ENCODE results near the gene ITPRIPL2.

ITPRIPL2 gene

DNA sequence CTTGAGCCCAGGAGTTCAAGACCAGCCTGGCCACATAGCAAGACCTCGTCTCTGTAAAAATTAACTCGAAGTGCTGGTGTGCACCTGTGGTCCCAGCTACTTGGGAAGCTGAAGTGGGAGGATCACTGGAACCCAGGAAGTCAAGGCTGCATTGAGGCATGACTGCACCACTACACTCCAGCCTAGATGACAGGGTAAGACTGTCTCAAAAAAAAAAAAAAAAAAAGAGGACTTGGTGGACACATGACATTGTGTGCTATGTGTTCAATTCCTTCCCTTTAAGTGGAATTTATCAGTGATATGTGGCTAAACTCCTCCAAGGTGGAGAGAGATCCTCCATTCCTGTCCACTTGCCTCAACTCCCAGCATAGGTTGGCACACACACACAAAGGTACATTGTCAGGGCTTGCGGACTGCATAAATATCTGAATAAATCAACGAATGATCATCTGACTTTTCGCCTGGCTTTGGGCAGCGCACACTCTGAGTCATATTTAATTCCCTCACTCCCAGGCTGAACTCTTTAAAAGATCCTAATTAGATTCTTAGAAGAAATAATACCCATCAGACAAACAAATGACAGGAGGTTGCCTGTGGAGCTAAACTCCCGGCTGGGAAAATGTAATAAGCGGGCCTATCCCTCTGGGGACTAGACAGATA is 29.3 kb downstream of the ITPRIPL2 start:
- no peak for FAIRE-seq
- DNase-seq (ENCODE audit: low spot score) = no peak

DNA sequence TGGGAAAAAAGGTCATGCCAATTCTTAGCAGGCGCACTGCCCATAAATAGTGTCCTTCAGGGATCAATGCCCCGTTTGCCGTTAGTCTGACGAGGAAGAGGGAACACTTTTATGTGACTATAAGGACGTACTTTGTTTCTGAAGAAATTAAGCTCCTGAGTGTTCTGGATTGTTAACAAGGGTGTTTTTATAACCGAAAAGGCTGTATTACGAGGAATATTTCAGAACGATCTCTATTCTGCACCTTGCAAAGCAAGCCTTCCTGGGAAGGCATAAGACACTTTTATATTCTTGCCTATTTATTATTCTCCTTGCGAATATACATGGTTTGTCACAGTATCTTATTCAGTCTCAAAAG is 29.8 kb downstream of the ITPRIPL2 start:
- DNase-seq (ENCODE audit: low spot score) = no peak
- FAIRE-seq = no peak

DNA sequence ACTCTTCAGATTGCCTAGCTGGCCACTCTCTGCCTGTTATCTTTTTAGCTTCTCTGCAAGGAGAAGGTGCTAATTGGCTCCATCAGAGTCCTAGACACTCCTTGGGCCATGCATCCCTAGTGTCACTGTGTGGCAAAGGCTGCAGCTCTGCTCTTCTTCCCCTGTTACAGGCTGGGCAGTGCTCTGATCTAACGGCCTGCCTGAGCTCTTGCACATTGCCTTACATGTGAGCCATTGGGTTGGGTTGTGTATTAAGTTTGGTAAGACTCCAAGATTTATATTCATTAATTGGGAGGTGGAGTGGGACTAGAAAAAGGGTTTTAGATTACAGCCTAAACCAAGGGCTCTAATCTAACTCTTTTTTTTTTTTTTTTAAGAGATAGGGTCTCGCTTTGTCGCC is 31.2 kb downstream of the ITPRIPL2 start:
- FAIRE-seq = no peak
- DNase-seq (ENCODE audit: low spot score) = no peak

- FAIRE-seq (no peak), DNase-seq (ENCODE audit: low spot score) (no peak)
Measured at GRCh38 chr16:19147126-19147525, 33.4 kb downstream of the ITPRIPL2 start.

- FAIRE-seq = no peak
- no peak for DNase-seq (ENCODE audit: low spot score)
Measured at GRCh38 chr16:19147627-19148026, 33.9 kb downstream of the ITPRIPL2 start.

DNA sequence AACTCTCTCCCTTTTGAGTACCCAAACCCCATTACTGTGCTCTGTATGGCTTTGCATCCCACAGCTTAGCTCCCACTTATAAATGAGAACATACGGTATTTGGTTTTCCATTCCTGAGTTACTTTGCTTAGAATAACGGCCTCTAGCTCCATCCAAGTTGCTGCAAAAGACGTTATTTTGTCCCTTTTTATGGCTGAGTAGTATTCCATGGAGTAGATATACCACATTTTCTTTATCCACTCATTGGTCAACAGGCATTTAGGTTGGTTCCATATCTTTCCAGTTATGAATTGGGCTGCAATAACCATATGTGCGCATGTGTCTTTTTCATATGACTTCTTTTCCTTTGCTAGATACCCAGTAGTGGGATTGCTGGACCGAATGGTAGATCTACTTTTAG is 34.4 kb downstream of the ITPRIPL2 start:
- DNase-seq (ENCODE audit: low spot score) (no peak), FAIRE-seq (no peak)

DNA sequence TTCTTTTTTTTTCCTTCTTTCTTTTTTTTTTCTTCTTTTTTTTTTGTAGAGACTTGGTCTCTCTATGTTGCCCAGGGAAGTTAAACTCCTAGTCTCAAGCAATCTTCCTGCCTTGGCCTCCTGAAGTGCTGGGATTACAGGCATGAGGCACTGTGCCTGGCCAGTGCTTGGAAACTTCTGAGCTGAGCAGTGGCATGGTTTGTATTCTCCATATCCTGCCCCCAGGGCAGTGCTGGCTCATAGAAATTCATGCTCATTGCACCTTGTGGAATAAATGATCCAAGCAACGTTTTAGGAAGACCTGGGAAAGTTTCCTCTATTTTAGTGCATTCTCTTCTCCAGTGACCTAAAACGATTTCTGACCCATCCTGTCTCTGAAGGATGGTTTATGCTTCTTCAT is 37.5 kb downstream of the ITPRIPL2 start:
- FAIRE-seq (no peak), DNase-seq (ENCODE audit: low spot score) (no peak)

GRCh38 chr16:19152042-19152441 is 38.3 kb downstream of the ITPRIPL2 start:
- DNase-seq (ENCODE audit: low spot score) (no peak), FAIRE-seq (no peak)

- peak; percentile 58 for DNase-seq (ENCODE audit: low spot score)
- peak; percentile 63 for FAIRE-seq
Measured at GRCh38 chr16:19153876-19154275, 40.1 kb downstream of the ITPRIPL2 start.

DNA sequence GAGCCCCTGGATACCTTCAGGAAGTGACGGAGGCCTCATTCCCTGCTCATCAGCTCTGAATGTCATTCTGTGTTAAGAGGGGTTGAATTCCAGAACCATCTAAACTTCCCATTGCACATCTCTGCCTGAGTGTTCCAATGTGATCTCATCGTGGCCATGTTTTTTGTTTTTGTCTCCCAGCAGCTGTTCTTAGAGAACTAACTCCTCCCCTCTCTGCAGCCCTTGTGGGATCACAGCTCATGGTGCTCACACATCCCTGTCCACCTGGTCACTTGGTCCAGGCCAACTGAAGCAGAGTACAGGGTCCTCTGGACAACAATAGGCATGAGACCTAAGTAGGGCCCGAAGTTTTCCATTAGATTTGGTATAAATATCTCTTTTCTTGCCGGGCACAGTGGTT is 48.3 kb downstream of the ITPRIPL2 start:
- FAIRE-seq (no peak), DNase-seq (ENCODE audit: low spot score) (no peak)

DNA sequence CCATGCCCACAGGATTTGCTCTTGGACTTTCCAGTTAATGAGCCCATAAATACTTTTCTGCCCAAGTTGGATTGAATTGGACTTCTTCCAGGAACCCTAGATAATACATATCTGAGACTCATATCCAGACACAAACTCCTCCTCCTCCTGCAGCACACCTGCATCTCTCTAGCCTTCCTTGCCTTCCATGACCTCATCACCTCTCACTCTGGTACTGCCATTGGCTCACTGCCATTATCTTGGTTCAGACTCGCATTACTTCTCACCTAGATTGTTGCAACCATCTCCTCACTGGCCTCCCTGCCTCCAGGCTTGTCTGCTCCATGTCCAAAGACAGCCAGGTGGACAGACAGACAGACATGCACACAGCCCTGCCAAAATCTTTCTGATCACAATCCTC is 49.5 kb downstream of the ITPRIPL2 start:
- FAIRE-seq (no peak), DNase-seq (ENCODE audit: low spot score) (no peak)

DNA sequence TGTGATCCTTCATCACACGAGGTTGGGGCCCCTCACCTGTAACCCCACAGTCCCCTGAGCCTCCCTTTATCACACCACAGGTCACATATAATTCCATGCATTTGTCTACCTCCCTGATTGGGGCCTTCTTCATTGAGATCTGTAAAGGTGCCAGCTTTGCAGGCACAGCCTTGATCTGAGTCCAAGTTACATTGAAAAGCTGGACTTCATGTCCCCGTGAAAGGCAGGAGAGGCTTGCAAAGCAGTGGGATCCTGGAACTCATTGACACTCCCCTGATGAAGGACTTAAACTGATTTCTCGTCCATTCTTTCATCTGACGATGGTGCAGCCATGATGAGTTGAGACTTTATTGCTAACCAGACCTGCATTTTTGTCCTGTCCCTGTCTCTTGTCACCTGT is 50.5 kb downstream of the ITPRIPL2 start:
- DNase-seq (ENCODE audit: low spot score) (no peak), FAIRE-seq (no peak)

DNA sequence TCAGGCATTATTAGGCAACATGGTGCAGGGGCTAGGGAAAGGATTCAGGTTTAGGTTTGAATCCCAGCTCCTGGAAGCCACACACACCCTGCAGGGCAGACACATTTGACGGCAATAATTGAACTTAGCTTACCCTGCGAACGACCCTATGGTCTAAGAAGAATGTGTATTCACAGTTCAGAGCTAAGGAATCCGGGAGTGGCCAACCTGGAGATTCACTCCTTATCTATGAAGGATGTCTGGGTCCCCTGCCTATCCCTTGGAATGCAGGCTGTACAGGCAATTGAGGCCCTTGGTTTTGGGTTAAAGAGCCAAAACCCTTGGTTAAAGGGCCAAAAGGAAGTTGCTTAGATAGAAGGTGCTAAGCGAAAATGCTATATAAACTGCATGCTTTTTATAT is 51.3 kb downstream of the ITPRIPL2 start:
- no peak for DNase-seq (ENCODE audit: low spot score)
- no peak for FAIRE-seq

GRCh38 chr16:19166500-19166899 is 52.7 kb downstream of the ITPRIPL2 start:
- DNase-seq (ENCODE audit: low spot score) = no peak
- no peak for FAIRE-seq

GRCh38 chr16:19167710-19168370 is 54.1 kb downstream of the ITPRIPL2 start, which contains the start of gene SYT17:
TSS of gene SYT17 (plus strand) at chr16:19168240. CDS start at chr16:19168647, 407 bp downstream.
- DNase-seq (ENCODE audit: low spot score) (peak; percentile 90), FAIRE-seq (peak; percentile 17)

DNA sequence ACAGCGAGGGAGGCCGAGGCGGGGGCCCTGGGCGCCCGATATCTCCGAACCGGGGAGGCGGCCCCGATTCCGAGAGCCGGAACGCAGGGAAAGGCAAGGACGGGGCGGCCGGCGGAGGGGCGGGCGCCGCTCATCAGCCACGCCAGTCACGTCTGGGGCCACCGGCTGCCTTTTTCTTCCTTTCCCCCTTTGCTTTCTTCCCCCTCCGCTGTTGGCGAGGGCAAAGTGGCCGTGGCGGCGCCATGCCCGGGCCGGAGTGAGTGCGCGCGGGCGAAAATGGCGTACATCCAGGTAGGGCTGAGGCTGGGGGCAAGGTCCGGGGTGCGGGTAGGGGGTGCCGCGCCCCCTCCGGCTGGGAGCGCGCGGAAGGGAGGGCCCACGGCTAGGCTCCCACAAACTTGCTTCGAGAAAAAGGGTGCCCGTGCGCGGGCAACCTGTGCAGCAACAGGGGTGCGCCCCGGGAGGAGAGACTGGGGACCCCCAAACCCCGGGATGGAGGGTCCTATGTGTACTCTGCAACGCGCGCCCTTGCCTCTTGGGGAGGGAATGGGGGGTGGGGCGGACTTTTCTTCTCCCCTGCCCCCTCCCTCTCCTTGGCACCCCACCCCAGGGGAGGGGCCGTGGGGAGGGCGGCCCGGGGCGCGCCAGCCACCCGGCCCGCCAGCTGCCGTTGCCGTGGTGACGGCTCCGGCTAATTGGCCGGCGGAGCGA is 54.8 kb downstream of the ITPRIPL2 start:
- no peak for FAIRE-seq

GRCh38 chr16:19169082-19169639 is 55.4 kb downstream of the ITPRIPL2 start:
- no peak for DNase-seq (ENCODE audit: low spot score)
- FAIRE-seq = no peak

More for the DNA sequence above, 54.8 kb downstream of the ITPRIPL2 start:
- peak; percentile 63 for DNase-seq (ENCODE audit: low spot score)

DNA sequence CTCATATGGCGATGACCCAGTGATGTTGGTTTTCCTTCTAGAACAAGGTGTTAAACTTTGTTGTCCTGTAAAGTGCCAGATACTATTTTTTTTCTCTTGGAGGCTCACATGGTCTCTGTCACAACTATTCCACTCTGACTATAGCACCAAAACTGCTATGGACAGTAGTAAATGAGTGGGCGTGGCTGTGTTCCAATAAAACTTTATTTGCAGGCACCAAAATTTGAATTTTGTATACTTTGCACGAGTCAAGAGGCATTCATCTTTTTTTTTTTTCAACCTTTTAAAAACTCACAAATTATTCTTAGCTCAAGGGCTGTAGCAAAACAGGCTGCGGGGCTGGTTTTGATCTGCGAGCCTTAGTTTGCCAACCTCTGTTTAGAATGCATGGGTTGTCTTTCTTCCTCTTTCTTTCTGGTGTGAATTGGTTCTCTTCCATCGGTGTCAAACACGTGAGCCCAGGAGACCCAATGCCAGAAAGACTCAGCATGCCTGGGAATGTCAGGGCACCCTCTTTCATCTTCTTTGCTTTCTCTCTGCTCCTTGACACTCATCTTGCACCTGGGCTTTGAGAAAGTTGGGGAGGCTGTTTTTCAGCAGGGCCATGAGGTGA is 56.4 kb downstream of the ITPRIPL2 start:
- FAIRE-seq (no peak), DNase-seq (ENCODE audit: low spot score) (no peak)
